Hepatocyte (in vitro differentiated cells): ENCODE results near the gene ANKRD22.

Experiments
- EZH2 ChIP-seq: fragments of 200-600 bp; sonication (generic); IDR thresholded peaks from 2 replicates; pipeline ENCODE4 v1.6.1; 2016; ENCODE audit warnings: antibody characterized with exemption, mild to moderate bottlenecking, borderline replicate concordance
- TF ChIP-seq, protein P1 (sequence below): fragments of 200-600 bp; sonication (generic); IDR thresholded peaks from 2 replicates; pipeline ENCODE4 v1.5.1; 2016; ENCODE audit warnings: antibody characterized with exemption, mild to moderate bottlenecking; ENCODE audit not compliant: poor library complexity

DNA sequence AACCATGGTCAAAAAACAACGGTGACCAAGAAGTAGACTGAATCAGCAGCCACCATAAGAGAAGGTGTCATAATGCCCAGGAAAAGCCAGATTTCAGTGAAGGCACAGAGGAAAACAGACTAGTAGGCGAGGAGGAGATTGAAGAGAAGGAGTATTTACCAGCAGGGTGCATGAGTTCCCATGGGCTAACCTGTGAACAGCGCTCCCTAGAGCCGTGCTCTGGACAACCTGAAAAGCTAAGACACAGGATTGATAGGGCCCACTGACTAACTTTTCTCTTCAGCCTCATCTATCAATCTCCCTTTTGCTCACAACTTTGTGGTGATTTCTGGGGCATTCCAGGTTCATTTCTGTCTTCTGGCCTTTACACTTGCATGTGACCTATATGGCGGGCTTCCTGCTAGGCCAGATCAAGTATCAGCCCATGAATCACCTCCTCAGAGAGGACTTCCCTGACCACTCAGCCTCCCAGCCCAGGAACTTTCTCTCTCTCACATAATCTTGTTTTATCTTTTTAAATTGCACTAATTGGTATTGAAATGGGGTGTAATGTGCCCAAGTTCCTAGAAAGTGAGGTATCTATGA, 12.8 kb downstream of the ANKRD22 start:
- TF ChIP-seq, protein P1, sequence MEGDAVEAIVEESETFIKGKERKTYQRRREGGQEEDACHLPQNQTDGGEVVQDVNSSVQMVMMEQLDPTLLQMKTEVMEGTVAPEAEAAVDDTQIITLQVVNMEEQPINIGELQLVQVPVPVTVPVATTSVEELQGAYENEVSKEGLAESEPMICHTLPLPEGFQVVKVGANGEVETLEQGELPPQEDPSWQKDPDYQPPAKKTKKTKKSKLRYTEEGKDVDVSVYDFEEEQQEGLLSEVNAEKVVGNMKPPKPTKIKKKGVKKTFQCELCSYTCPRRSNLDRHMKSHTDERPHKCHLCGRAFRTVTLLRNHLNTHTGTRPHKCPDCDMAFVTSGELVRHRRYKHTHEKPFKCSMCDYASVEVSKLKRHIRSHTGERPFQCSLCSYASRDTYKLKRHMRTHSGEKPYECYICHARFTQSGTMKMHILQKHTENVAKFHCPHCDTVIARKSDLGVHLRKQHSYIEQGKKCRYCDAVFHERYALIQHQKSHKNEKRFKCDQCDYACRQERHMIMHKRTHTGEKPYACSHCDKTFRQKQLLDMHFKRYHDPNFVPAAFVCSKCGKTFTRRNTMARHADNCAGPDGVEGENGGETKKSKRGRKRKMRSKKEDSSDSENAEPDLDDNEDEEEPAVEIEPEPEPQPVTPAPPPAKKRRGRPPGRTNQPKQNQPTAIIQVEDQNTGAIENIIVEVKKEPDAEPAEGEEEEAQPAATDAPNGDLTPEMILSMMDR = no peak
- no peak for TF ChIP-seq EZH2
